Ishikawa (cell line): ENCODE data around the gene RARS1.

Experiments used
- CEBPB ChIP-seq: IDR thresholded peaks from 2 replicates; pipeline ENCODE4 v1.6.1; 2012
- CREB1 ChIP-seq: IDR thresholded peaks from 2 replicates; pipeline ENCODE4 v1.6.1; 2012; ENCODE audit warnings: low read depth
- EGR1 ChIP-seq: IDR thresholded peaks from 2 replicates; pipeline ENCODE4 v1.6.1; 2012
- EP300 ChIP-seq: IDR thresholded peaks from 2 replicates; pipeline ENCODE4 v1.6.1; 2012; ENCODE audit warnings: borderline replicate concordance
- FOXM1 ChIP-seq: IDR thresholded peaks from 2 replicates; pipeline ENCODE4 v1.6.1; 2012; ENCODE audit warnings: low read depth, borderline replicate concordance
- MAX ChIP-seq: IDR thresholded peaks from 2 replicates; pipeline ENCODE4 v1.6.1; 2012
- NFIC ChIP-seq: IDR thresholded peaks from 2 replicates; pipeline ENCODE4 v1.6.1; 2012
- RAD21 ChIP-seq: IDR thresholded peaks from 2 replicates; pipeline ENCODE4 v1.6.1; 2012; ENCODE audit warnings: low read depth
- TAF1 ChIP-seq: IDR thresholded peaks from 2 replicates; pipeline ENCODE4 v1.6.1; 2012; ENCODE audit warnings: low read depth, mild to moderate bottlenecking
- TCF12 ChIP-seq: IDR thresholded peaks from 2 replicates; pipeline ENCODE4 v1.6.1; 2012; ENCODE audit warnings: low read depth
- TEAD4 ChIP-seq: IDR thresholded peaks from 2 replicates; pipeline ENCODE4 v1.6.1; 2012
- USF1 ChIP-seq: IDR thresholded peaks from 2 replicates; pipeline ENCODE4 v1.6.1; 2012
- YY1 ChIP-seq: IDR thresholded peaks from 2 replicates; pipeline ENCODE4 v1.6.1; 2012; ENCODE audit warnings: low read depth
- ZBTB7A ChIP-seq: IDR thresholded peaks from 2 replicates; pipeline ENCODE4 v1.6.1; 2012; ENCODE audit warnings: low read depth
- TF ChIP-seq, protein P1 (sequence below): IDR thresholded peaks from 2 replicates; pipeline ENCODE4 v1.6.1; 2012; ENCODE audit warnings: low read depth, mild to moderate bottlenecking

Gene RARS1

DNA sequence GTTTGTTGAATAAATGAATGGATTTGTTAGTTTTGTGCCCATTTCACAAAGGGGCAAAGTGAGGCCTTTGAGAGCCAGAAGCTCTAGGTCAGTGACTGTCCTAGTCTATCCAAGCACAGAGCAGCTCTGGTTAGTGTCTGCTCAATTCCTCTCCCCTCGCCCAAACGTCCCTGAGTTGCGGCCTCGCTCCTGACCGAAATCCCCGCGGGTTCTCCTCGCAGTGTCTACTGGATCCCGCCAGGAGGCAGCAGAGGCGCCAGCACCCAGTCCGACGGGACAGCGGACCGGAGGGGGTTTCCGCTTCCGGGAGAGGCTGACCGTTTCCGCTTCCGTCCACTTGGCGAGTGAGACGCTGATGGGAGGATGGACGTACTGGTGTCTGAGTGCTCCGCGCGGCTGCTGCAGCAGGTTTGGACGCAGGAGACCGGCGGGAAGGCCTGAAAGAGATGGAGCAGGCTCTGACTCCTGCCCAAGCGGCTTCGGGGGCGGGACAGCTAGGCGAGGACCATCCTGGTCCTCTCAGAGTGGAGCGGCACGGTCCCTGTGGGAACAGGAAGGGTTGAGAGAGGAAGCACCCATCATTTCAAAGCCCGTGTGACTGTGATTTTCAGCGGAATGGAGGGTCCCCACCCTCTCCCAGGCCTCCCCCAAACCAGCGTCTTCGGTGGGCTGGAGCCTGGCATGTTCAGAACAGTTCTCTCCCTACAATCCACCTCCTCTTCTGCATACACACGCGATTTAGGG lies at the start of gene RARS1:
Gene RARS1 (plus strand): TSS at position 336 of the 744 bp plus-strand sequence. CDS start 28 bp downstream, at position 364.
- TF ChIP-seq YY1 (peak; percentile 59), RAD21 (peak; percentile 62; the same call in 1 of the 2 replicates), ZBTB7A (no peak), TEAD4 (no peak), TAF1 (peak; percentile 91), MAX (peak; percentile 77), EP300 (peak; percentile 29; the same call in 1 of the 2 replicates), USF1 (no peak), FOXM1 (no peak), CREB1 (0 out of 2 replicates have a peak, but pooled peaks have one; percentile 13), TCF12 (peak; percentile 70; the same call in 1 of the 2 replicates), NFIC (no peak), CEBPB (no peak), EGR1 (no peak)
- TF ChIP-seq, protein P1, sequence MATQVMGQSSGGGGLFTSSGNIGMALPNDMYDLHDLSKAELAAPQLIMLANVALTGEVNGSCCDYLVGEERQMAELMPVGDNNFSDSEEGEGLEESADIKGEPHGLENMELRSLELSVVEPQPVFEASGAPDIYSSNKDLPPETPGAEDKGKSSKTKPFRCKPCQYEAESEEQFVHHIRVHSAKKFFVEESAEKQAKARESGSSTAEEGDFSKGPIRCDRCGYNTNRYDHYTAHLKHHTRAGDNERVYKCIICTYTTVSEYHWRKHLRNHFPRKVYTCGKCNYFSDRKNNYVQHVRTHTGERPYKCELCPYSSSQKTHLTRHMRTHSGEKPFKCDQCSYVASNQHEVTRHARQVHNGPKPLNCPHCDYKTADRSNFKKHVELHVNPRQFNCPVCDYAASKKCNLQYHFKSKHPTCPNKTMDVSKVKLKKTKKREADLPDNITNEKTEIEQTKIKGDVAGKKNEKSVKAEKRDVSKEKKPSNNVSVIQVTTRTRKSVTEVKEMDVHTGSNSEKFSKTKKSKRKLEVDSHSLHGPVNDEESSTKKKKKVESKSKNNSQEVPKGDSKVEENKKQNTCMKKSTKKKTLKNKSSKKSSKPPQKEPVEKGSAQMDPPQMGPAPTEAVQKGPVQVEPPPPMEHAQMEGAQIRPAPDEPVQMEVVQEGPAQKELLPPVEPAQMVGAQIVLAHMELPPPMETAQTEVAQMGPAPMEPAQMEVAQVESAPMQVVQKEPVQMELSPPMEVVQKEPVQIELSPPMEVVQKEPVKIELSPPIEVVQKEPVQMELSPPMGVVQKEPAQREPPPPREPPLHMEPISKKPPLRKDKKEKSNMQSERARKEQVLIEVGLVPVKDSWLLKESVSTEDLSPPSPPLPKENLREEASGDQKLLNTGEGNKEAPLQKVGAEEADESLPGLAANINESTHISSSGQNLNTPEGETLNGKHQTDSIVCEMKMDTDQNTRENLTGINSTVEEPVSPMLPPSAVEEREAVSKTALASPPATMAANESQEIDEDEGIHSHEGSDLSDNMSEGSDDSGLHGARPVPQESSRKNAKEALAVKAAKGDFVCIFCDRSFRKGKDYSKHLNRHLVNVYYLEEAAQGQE = peak; percentile 55

GRCh38 chr5:168438349-168438748 lies 47.9 kb upstream of the RARS1 start:
- TF ChIP-seq EP300 (no peak), TAF1 (no peak), ZBTB7A (no peak), EGR1 (no peak), TCF12 (no peak), USF1 (no peak), RAD21 (no peak), CEBPB (no peak), FOXM1 (no peak), NFIC (no peak), CREB1 (no peak)
- TF ChIP-seq, protein P1 = no peak

DNA sequence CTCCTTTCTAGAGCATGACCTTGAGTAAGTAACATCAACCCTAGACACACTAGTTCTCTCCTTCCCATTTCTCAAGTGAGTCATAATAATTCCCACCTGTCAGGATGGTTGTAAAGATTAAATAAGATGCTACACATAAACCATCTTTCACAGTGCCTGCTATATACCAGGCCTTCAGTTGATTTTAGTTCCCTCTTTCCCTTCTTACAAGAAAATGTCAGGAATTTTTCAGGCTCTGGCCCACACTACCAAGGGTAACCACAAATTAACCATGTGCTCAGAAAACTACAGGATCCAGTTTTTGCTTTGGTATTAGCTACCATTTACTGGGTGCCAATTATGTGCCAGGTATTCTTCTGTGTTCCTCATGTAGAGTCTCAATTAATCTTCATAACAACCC lies 42.7 kb upstream of the RARS1 start:
- TF ChIP-seq MAX (no peak), CEBPB (no peak)

DNA sequence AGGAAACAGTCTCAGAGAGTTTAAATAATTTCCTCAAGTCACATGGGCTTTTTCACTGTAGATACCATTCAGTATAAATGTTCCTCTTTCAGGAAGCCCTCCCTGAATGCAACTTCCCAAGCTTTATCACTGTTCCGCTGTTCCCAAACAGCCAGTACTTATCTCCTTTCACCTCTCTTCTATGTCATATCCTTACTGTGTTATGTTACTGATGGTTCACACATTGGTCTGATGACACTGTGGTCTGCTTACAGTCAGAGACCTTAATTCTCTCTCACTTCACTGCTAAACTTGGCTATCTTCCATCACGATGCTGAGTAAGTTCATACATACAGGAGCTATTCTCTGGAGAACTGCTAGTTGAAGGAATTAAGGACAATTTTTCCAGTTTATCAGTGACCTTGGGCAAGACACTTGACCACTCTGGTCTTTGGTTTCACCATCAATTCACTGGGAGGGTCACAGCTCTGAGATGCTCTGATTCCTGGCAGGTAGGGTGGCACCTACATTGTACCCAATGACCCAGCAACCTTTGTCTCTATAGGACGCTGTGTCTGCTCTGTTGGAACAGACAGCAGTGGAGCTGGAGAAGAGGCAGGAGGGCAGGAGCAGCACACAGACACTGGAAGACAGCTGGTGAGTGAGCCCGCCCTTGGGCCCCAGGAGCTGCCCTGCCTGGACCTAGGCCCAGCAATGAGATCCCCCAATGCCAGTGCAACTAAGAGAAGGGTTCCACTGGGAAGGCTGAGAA lies 42.1 kb upstream of the RARS1 start:
- TF ChIP-seq EP300 (no peak), CREB1 (no peak), ZBTB7A (no peak), EGR1 (no peak)

GRCh38 chr5:168446983-168447619 lies 39.2 kb upstream of the RARS1 start:
- TF ChIP-seq MAX (no peak), USF1 (no peak)
